Measurements from ENCODE around the gene KLC4. TPM values are rescaled to one million over a fixed set of nuclear protein-coding genes. Genes with fewer than 3 reads are reported as not detected.

Gene KLC4
- total RNA-seq, 4 donors from 2014 or later = 23.4 to 41.0 (median 30.4) TPM

- H3K4me1 ChIP-seq = no peaks in the 10 kb centered on the region
- 64 to 67% methylated on average over 6 of the region's 6 CpGs for WGBS, 2 donors
- no peak overlapping the region for H3K27ac ChIP-seq
- no peaks in the 10 kb centered on the region for H3K27me3 ChIP-seq
- intact Hi-C loops (cut with DNase I) = loop anchor here (5.0 kb wide), 1 partner anchor 72 kb away; no protein-coding TSS in a partner anchor
- peaks cover 9 to 14% of the 10 kb centered on the region in 2 donors for H3K36me3 ChIP-seq
- no peak overlapping the region for H3K4me3 ChIP-seq (replicated peaks in 1 of 3)
- no peak for DNase-seq
- TF ChIP-seq CTCF (IDR thresholded peaks at IDR 0.05) = peak in 5 of 6 experiments; percentile 12 to 59 (median 33)
- TF ChIP-seq POLR2A (IDR thresholded peaks at IDR 0.05) = no peak
- H3K9me3 ChIP-seq = no peaks in the 10 kb centered on the region
Measured at GRCh38 chr6:43070028-43070632, 10.7 kb downstream of the KLC4 start.

- Histone ChIP-seq H3K27me3 (no peaks in the 10 kb centered on the region), H3K36me3 (peaks cover 0 to 9% of the 10 kb centered on the region in 2 donors), H3K4me3 (replicated peaks in 1 of 3) (no peak overlapping the region), H3K27ac (no peak overlapping the region), H3K9me3 (no peaks in the 10 kb centered on the region), H3K4me1 (peaks cover 11 to 13% of the 10 kb centered on the region in 2 donors)
- 82 to 83% methylated on average over 5 to 6 of the region's 6 CpGs for WGBS, 2 donors
- intact Hi-C loops (cut with DNase I) = loop anchor here (5.0 kb wide), 1 partner anchor 67 kb away; no protein-coding TSS in a partner anchor
- TF ChIP-seq POLR2A (IDR thresholded peaks at IDR 0.05) = no peak
- no peak for TF ChIP-seq CTCF (IDR thresholded peaks at IDR 0.05)
- DNase-seq = no peak
Measured at GRCh38 chr6:43074847-43075669, 15.6 kb downstream of the KLC4 start.

- intact Hi-C loops (cut with DNase I) = no loop called here
- DNase-seq = peak; percentile 77
Measured at GRCh38 chr6:43075670-43076463, 16.4 kb downstream of the KLC4 start, which contains the start of gene PTK7. Gene PTK7 (plus strand): TSS chr6:43076314. CDS start chr6:43076489, 175 bp downstream.

More at GRCh38 chr6:43075670-43076463, 16.4 kb downstream of the KLC4 start, which contains the start of gene PTK7:
- H3K27ac ChIP-seq = peak within 1 kb of the TSS in 2 of 3 donors; percentile 43 to 74
- TF ChIP-seq CTCF (IDR thresholded peaks at IDR 0.05) (no peak), POLR2A (IDR thresholded peaks at IDR 0.05) (peak in 1 of 2 donors; percentile 55)
- peaks cover 11 to 13% of the 10 kb centered on the region in 2 donors for H3K4me1 ChIP-seq
- WGBS, 2 donors = 17 to 22% methylated on average over 6 to 13 of the region's 60 CpGs
- no peaks in the 10 kb centered on the region for H3K9me3 ChIP-seq
- H3K36me3 ChIP-seq = peaks cover 0 to 9% of the 10 kb centered on the region in 2 donors
- H3K27me3 ChIP-seq = no peaks in the 10 kb centered on the region
- H3K4me3 ChIP-seq (replicated peaks in 1 of 3) = peak within 1 kb of the TSS; percentile 42 to 85 (median 81)
